A549 treated with Hydrocortisone at 1 μM for 4 hours (cell line): Measurements from ENCODE around the gene NEXMIF. TPM values are rescaled to one million over a fixed set of nuclear protein-coding genes. Genes with fewer than 3 reads are reported as not detected.

Source experiments
- total RNA-seq: library from RNA; stranded (reverse); fragments of 200-300 nt; extraction: Qiagen RNA extraction; gene quantifications from 5 replicates; pipeline ENCODE4 v1.2.3, GENCODE V29; 2022

Gene NEXMIF
- total RNA-seq, result 0.01 to 0.02 TPM (median 0.01 TPM) in 4 of 5 replicates, not detected in the other

GRCh38 chrX:74925225-74926088 is at the start of gene NEXMIF:
TSS of gene NEXMIF (minus strand) at chrX:74925452.

Other genes starting within 250 kb of the NEXMIF start
- 14.5 to 18.0 TPM (median 16.2 TPM) in 5 replicates for gene ABCB7, start 230.8 kb upstream of the NEXMIF start, total RNA-seq